HG02798 (cell line): ENCODE results near the gene CTDP1.

ENCODE experiments used
- ATAC-seq: cut with Tn5 transposase; IDR thresholded peaks from one replicate; pipeline ENCODE4 v1.9.1; 2021; ENCODE audit warnings: mild to moderate bottlenecking; ENCODE audit not compliant: unreplicated experiment, poor library complexity

Gene CTDP1

GRCh38 chr18:79789091-79789891 is 109.7 kb downstream of the CTDP1 start:
- no peak for ATAC-seq

DNA sequence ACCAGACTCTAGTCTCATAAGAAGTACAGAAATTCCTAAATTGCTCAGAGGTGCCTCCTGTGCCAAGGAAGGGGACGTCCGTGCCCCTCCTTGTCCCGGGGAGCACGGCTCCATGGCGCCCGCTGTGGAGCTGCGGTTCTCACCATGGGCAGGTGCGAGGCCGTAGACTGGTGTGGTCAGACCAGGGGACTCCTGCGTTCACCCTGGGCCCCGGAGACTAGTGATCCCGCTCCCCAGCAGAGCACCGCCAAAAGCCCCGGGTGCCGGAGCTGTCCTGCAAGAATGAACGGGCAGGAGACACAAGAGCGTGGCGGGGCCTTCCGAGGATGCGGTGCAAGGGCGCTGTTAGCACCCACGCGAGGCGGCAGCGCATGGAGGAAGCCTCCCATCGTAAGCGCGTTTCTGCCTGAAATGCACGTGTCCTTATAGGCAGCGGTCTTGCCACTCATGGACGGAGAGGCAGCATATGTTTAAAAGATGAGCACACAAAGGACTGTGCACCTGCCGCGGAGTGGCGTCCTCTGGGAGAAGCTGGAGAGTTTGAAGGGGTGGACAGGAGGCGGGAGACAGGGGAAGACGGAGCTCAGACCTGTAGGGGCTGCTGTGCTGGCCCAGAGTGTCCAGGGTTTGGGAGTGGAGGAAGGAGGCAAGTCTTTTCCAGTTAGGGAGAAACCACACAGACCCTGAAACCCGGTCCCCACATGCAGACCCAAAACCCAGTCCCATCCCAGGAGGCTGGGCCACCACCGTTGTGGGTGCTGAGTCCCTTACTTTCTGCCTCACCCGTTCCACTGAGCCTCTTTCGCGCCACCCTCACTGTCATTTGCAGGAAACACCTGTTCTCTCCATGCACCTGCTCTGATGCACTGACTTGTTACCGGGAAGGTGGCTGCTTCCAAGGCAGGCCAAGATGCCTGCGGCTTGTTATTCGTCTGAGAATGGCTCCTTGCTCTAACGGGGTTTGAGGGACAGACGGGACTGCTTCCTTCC is 110.6 kb downstream of the CTDP1 start:
- ATAC-seq: no peak

- ATAC-seq: no peak
Observed at GRCh38 chr18:79790996-79791972, 111.7 kb downstream of the CTDP1 start.

GRCh38 chr18:79792096-79792987 is 112.7 kb downstream of the CTDP1 start:
- ATAC-seq: no peak

DNA sequence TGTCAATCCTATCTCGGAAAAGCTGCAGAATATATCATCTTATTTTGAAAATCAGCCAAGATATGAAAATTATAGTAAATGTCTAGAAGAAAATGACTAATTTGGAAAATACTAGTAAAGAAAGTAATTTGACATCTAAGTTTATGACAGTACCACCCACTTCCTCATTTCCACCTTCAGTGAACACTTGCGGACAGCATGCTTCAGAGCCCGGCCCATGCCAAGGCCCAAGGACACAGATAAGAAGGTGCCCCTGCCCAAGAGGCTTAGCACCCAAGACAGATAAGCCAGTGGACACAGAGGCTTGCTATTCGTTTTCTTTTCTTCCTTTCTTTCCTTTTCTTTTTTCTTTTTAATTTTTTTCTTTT is 113.4 kb downstream of the CTDP1 start:
- no peak for ATAC-seq

GRCh38 chr18:79794846-79795245 is 115.2 kb downstream of the CTDP1 start:
- ATAC-seq: no peak

DNA sequence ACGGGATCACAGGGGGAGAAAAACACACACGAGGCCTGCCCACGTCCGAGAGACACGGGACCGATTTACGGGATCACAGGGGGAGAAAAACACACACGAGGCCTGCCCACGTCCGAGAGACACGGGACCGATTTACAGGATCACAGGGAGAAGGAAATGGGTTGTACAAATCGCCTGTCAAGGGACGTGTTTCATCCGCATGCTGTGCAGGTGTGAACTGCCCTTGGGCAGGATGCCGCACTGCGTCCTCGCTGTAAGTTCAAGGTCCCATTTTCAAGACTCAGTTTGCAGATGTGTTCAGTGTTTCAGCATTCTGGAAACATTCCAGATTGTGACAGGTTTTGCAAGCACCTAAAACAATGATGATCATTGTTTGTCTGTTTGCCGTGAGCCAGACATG is 115.8 kb downstream of the CTDP1 start:
- ATAC-seq: no peak

- ATAC-seq: no peak
Observed at GRCh38 chr18:79796016-79796415, 116.4 kb downstream of the CTDP1 start.

- no peak for ATAC-seq
Observed at GRCh38 chr18:79796531-79797405, 117.2 kb downstream of the CTDP1 start.

- no peak for ATAC-seq
Observed at GRCh38 chr18:79797518-79798345, 118.1 kb downstream of the CTDP1 start, which contains the start of gene KCNG2. TSS of gene KCNG2 (plus strand) at chr18:79797938. CDS start at chr18:79863668, 65,730 bp downstream.

- no peak for ATAC-seq
Observed at GRCh38 chr18:79798346-79798998, 118.9 kb downstream of the CTDP1 start.

- no peak for ATAC-seq
Observed at GRCh38 chr18:79798999-79799370, 119.4 kb downstream of the CTDP1 start.

DNA sequence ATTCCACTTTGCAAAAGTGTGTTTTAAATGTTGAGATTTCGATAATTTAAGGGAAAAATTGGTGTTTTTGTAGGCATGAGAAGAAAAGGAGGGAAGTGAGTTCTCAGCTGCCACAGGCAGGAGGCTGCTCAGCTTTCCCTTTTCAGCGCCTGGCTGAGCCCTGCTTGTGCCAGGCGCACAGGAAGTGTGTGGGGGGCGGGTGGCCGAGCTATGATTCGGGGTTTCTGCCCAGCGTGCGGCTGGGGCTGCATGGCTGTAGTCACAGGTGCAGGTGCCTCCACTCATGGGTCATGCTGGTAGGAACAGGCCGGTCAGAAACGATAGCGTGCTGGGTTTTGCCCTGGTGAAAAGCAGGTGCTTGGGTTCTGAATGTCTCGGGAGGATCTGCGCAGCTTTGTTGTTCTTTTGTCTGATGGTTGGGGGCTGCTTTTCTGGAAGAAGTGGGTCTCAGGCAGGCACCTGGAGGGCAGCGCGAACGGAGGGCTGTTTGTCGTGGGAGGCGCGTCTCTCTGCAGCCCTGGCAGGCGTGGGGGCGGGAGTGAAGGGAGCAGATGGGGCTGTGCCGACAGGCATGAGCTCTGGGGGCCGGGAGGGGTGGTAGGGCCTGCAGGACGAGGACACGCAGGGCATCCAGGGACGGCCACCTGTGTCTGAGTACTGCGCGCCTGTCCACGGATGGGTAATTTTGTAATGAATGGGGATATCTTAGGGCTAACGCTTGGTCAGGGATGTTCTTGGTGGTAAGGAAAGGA is 120.2 kb downstream of the CTDP1 start:
- ATAC-seq: no peak

DNA sequence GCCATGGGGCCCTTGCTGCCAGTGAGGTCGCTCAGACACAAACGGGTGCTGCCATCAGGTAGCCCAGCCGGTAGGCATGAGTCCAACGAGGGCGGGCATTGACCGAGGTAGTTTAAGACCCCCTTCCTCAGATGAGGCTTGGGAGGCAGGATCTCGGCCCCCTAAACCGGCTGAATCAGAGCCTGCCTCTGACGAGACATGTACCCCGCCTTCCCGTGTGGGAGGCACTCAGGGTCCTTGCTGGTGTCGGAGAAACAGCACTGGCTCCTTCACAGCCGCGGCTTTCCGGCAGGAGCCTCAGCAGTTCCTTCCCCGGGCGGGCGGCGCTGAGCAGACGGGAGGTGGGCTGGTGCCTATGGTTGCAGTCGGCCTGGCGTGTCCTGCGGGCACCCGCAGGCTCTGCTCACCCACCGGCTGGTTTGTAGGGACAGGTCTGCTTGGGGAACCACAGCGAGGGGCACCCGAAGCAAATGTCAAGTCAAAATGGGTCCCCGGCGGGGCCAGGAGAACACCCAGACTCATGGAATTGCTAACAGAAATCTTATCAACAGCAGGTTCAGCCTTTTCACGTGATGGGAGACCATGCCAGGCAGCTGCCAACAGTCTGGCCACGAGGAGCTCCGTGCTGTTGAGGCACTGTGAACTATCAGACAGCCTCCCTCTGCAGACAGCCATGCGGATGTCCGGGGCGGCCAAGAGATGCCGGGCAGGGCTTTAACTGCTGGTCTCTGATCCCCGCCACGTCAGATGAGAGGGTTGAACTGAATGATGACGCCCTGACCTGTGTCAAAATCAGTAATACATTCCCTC is 121.0 kb downstream of the CTDP1 start:
- no peak for ATAC-seq

DNA sequence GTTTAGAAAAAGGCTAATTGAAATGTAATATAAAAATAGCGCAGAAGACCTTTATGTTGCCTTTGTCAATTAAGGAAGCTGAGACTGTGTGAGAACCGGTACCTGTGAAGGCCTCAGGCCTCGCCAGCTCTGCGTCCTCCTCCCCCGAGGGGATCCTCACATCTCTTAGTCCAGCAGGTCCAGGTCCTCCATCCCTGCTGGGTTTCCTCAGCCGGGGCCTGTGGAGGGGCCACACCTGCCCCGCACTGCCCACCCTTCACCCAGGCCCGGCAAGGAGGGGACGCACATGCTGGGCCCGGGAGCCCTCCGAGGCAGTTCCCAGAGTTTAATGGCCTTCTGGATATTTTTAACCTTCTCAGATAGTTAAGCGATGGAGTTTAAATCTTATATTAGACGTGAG is 121.6 kb downstream of the CTDP1 start:
- no peak for ATAC-seq
